WTC11 (cell line): ENCODE data around the gene DHDH. TPM values are rescaled to one million over a fixed set of nuclear protein-coding genes. Genes with fewer than 3 reads are reported as not detected.

Source experiments
- ATAC-seq: fragments of 200-7000 bp; cut with Tn5 transposase; 2 replicates; pipeline ENCODE4 v1.10.0; 2021; ENCODE audit warnings: mild to moderate bottlenecking, moderate library complexity
- CTCF ChIA-PET: fragments of 300-600 bp; sonication (Branson Sonifier 250); formaldehyde crosslinking; loops from one replicate; lab custom pipeline; 2021; ENCODE audit warnings: antibody characterized with exemption; lab: Charles Lee
- POLR2A ChIA-PET: fragments of 350-600 bp; sonication (Branson Sonifier 250); formaldehyde crosslinking; loops from one replicate; lab custom pipeline; 2021; ENCODE audit warnings: antibody characterized with exemption; lab: Charles Lee
- DNase-seq: peaks from one replicate; pipeline ENCODE4 v3.0.0; 2021; ENCODE audit warnings: low spot score
- H3K27ac Mint-ChIP-seq: 2 replicates; pipeline ENCODE4 v1.8.0; 2021; ENCODE audit warnings: mixed read lengths
- H3K27me3 Mint-ChIP-seq: 2 replicates; pipeline ENCODE4 v1.8.0; 2021; ENCODE audit warnings: low read depth, mild to moderate bottlenecking, moderate library complexity, mixed read lengths
- H3K36me3 Mint-ChIP-seq: 2 replicates; pipeline ENCODE4 v1.8.0; 2021; ENCODE audit warnings: mixed read lengths
- H3K4me1 Mint-ChIP-seq: 2 replicates; pipeline ENCODE4 v1.8.0; 2022; ENCODE audit warnings: mixed read lengths
- H3K4me3 Mint-ChIP-seq: 2 replicates; pipeline ENCODE4 v1.8.0; 2021; ENCODE audit warnings: mild to moderate bottlenecking, moderate library complexity, mixed read lengths
- H3K9me3 Mint-ChIP-seq: 2 replicates; pipeline ENCODE4 v1.8.0; 2021; ENCODE audit warnings: mixed read lengths
- AFF4 ChIP-seq: sonication (generic); formaldehyde crosslinking; IDR thresholded peaks from 2 replicates; pipeline ENCODE4 v1.8.1; 2023; ENCODE audit warnings: mild to moderate bottlenecking, missing genetic modification reagents, borderline replicate concordance
- ATF3 ChIP-seq: sonication (generic); formaldehyde crosslinking; conservative IDR thresholded peaks from 2 replicates; pipeline ENCODE4 v1.8.1; 2022; ENCODE audit warnings: mild to moderate bottlenecking, missing genetic modification reagents
- ERG ChIP-seq: fragments of 250-450 bp; sonication (Bioruptor Pico); IDR thresholded peaks from 2 replicates; pipeline ENCODE4 v1.8.0; 2021; ENCODE audit warnings: mild to moderate bottlenecking
- FOXJ3 ChIP-seq: sonication (generic); formaldehyde crosslinking; IDR thresholded peaks from 2 replicates; pipeline ENCODE4 v1.9.0; 2021; ENCODE audit warnings: missing genetic modification reagents, mild to moderate bottlenecking, borderline replicate concordance
- HMGA2 ChIP-seq: fragments of 250-450 bp; sonication (Bioruptor Pico); IDR thresholded peaks from 2 replicates; pipeline ENCODE4 v1.4.0; 2021; ENCODE audit warnings: mild to moderate bottlenecking, moderate library complexity
- IRF1 ChIP-seq: sonication (generic); formaldehyde crosslinking; IDR thresholded peaks from 2 replicates; pipeline ENCODE4 v1.8.0; 2023; ENCODE audit warnings: missing genetic modification reagents
- MLX ChIP-seq: sonication (generic); formaldehyde crosslinking; IDR thresholded peaks from 2 replicates; pipeline ENCODE4 v1.8.1; 2023; ENCODE audit warnings: mild to moderate bottlenecking, missing genetic modification reagents, moderate library complexity
- NFE2L1 ChIP-seq: sonication (generic); formaldehyde crosslinking; IDR thresholded peaks from 2 replicates; pipeline ENCODE4 v1.8.1; 2023; ENCODE audit warnings: missing genetic modification reagents
- NR1H2 ChIP-seq: sonication (generic); formaldehyde crosslinking; IDR thresholded peaks from 2 replicates; pipeline ENCODE4 v1.9.0; 2021; ENCODE audit warnings: mild to moderate bottlenecking, moderate library complexity, missing genetic modification reagents
- PREB ChIP-seq: sonication (generic); formaldehyde crosslinking; IDR thresholded peaks from 2 replicates; pipeline ENCODE4 v1.8.1; 2022; ENCODE audit warnings: mild to moderate bottlenecking, missing genetic modification reagents, moderate library complexity, borderline replicate concordance
- STAT6 ChIP-seq: sonication (generic); formaldehyde crosslinking; conservative IDR thresholded peaks from 2 replicates; pipeline ENCODE4 v1.8.1; 2023; ENCODE audit warnings: mild to moderate bottlenecking, low read depth, missing genetic modification reagents, moderate library complexity
- ZNF219 ChIP-seq: sonication (generic); formaldehyde crosslinking; IDR thresholded peaks from 2 replicates; pipeline ENCODE4 v1.8.0; 2023; ENCODE audit warnings: missing genetic modification reagents, mild to moderate bottlenecking, borderline replicate concordance
- ZNF232 ChIP-seq: sonication (generic); formaldehyde crosslinking; IDR thresholded peaks from 2 replicates; pipeline ENCODE4 v1.8.0; 2022; ENCODE audit warnings: mild to moderate bottlenecking, missing genetic modification reagents
- ZNF396 ChIP-seq: fragments of 250-450 bp; sonication (Bioruptor Pico); IDR thresholded peaks from 2 replicates; pipeline ENCODE4 v1.8.0; 2021; ENCODE audit warnings: mild to moderate bottlenecking, moderate library complexity, borderline replicate concordance
- ZNF512 ChIP-seq: sonication (generic); formaldehyde crosslinking; IDR thresholded peaks from 2 replicates; pipeline ENCODE4 v1.8.1; 2022; ENCODE audit warnings: missing genetic modification reagents, borderline replicate concordance
- total RNA-seq: library from RNA; stranded (reverse); gene quantifications from 3 replicates; pipeline ENCODE4 v1.2.3, GENCODE V29; 2021

Gene DHDH
- total RNA-seq, 1 experiment from 2014 or later: 3.0 TPM

- Mint-ChIP-seq H3K36me3 (peaks cover 28% of the 10 kb centered on the region), H3K4me3 (peak overlapping the region; percentile 16; the same call in 1 of the 2 replicates), H3K27ac (peak overlapping the region; percentile 57; the same call in 1 of the 2 replicates)
- CTCF ChIA-PET: interaction anchor here (0.5 to 2.1 kb wide), 3 partner anchors 17 to 155 kb away, joined by 4 to 11 read pairs (median 5); partner anchors contain the start of genes GYS1 and RUVBL2
- no peak for ATAC-seq
- TF ChIP-seq ERG (CRISPR knock-in tag) (no peak), ZNF219 (CRISPR knock-in tag) (no peak), FOXJ3 (CRISPR knock-in tag) (no peak), ZNF512 (CRISPR knock-in tag) (no peak), MLX (no peak), ZNF396 (CRISPR knock-in tag) (no peak), ZNF232 (CRISPR knock-in tag) (no peak), STAT6 (CRISPR knock-in tag) (no peak), ATF3 (CRISPR knock-in tag) (no peak), NR1H2 (CRISPR knock-in tag) (no peak), IRF1 (CRISPR knock-in tag) (no peak), HMGA2 (CRISPR knock-in tag) (no peak), AFF4 (CRISPR knock-in tag) (no peak), PREB (CRISPR knock-in tag) (no peak), NFE2L1 (CRISPR knock-in tag) (no peak)
- TF ChIP-seq, all 79 proteins: peak for 0
- H3K9me3 Mint-ChIP-seq: no peaks in the 10 kb centered on the region
- POLR2A ChIA-PET: no interaction called here
- H3K27me3 Mint-ChIP-seq: peaks cover 17% of the 10 kb centered on the region
- H3K4me1 Mint-ChIP-seq: peaks cover 18% of the 10 kb centered on the region
- DNase-seq: no peak
These were observed 19.6 kb downstream of the DHDH start for GRCh38 chr19:48953141-48953540.
